Cardiac muscle cell (in vitro differentiated cells and primary cell): ENCODE measurements around the gene LECT2. TPM values are rescaled to one million over a fixed set of nuclear protein-coding genes. Genes with fewer than 3 reads are reported as not detected.

ENCODE experiments used
- DNase-seq, 2 donors: peaks; one replicate each; pipeline versions ENCODE4 v3.0.0 to v3.0.0-alpha.2; 2010 to 2017; ENCODE audit warnings: low read depth in 1 of 2, low spot score in 1 of 2
- H3K27ac ChIP-seq: fragments of 200-600 bp; sonication (generic); 2 replicates; pipeline ENCODE4 v1.5.1; 2016
- H3K27me3 ChIP-seq: fragments of 200-600 bp; sonication (generic); 2 replicates; pipeline ENCODE4 v1.6.0; 2016; ENCODE audit warnings: control low read depth
- H3K36me3 ChIP-seq: fragments of 200-600 bp; sonication (generic); 2 replicates; pipeline ENCODE4 v1.5.1; 2016; ENCODE audit warnings: control low read depth
- H3K4me1 ChIP-seq: fragments of 200-600 bp; sonication (generic); 2 replicates; pipeline ENCODE4 v1.8.1; 2017; ENCODE audit warnings: low read depth, mild to moderate bottlenecking, mixed run types
- H3K4me3 ChIP-seq: fragments of 200-600 bp; sonication (generic); 2 replicates; pipeline ENCODE4 v1.5.1; 2016; ENCODE audit warnings: mild to moderate bottlenecking
- H3K9me3 ChIP-seq: fragments of 200-600 bp; sonication (generic); 2 replicates; pipeline ENCODE4 v1.5.1; 2017; ENCODE audit warnings: low read depth, mild to moderate bottlenecking, control low read depth
- polyA plus RNA-seq: library from polyadenylated mRNA; unstranded; fragments of >200 nt; fragmentation: Nextera tagmentation; extraction: Ambion mirVana; gene quantifications from 2 replicates; pipeline ENCODE4 v1.2.1, GENCODE V29; 2016
- total RNA-seq: library from RNA; depleted of rRNA; stranded (reverse); fragments of >200 nt; gene quantifications from 2 replicates; pipeline ENCODE4 v1.2.3, GENCODE V29; 2016
- TF ChIP-seq, protein P1 (sequence below): IDR thresholded peaks from 2 replicates; pipeline ENCODE4 v1.5.1; 2012; ENCODE audit warnings: low read depth, mild to moderate bottlenecking, low read length

Gene LECT2
- total RNA-seq = not detected in 2 replicates
- not detected in 2 replicates for polyA plus RNA-seq

DNA sequence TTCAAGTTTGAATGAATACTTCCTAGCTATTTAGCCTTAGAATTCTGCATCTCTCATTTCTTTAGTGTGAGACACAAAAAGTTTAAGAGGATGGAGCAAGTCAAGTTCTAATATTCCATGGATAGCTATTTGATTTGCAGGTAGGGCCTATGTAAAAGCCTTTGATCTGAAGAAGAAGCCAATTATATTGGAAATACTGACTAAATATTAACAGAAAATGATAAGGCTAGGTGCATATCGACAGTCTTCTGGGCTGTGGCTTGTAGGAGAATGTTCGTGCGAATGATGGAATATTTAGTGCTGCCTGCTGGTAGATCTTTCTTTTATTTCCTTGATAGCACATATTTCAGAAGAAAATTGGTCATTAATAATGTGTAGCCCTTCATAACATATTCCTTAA is at the start of gene LECT2:
LECT2 (minus strand) TSS at position 85 of the 400 bp plus-strand sequence. CDS start 150 bp downstream, outside the sequence.
- Histone ChIP-seq H3K9me3 (no peaks in the 10 kb centered on the region), H3K27me3 (peaks cover 30% of the 10 kb centered on the region)
- TF ChIP-seq, protein P1, sequence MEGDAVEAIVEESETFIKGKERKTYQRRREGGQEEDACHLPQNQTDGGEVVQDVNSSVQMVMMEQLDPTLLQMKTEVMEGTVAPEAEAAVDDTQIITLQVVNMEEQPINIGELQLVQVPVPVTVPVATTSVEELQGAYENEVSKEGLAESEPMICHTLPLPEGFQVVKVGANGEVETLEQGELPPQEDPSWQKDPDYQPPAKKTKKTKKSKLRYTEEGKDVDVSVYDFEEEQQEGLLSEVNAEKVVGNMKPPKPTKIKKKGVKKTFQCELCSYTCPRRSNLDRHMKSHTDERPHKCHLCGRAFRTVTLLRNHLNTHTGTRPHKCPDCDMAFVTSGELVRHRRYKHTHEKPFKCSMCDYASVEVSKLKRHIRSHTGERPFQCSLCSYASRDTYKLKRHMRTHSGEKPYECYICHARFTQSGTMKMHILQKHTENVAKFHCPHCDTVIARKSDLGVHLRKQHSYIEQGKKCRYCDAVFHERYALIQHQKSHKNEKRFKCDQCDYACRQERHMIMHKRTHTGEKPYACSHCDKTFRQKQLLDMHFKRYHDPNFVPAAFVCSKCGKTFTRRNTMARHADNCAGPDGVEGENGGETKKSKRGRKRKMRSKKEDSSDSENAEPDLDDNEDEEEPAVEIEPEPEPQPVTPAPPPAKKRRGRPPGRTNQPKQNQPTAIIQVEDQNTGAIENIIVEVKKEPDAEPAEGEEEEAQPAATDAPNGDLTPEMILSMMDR = no peak

DNA sequence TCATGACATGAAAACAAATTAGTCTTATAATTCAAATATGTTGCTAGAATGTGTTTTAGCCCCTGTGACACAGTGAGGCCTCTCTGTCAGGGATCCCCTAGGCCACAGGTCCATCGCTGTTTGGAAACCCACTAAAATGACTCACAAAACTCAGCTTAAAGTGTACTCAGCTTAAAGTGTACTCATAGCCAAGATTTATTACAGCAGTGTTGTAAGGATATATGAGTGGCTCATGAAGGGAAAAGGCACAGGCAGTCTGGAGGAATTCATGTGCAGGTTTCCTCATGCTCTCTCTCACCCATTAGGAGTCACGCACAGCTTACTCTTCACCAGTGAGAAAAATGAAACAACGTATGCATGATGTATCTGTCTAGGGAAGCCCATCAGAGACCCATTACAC is 49.7 kb upstream of the LECT2 start:
- Histone ChIP-seq H3K27ac (no peak overlapping the region), H3K4me3 (no peak overlapping the region), H3K27me3 (no peaks in the 10 kb centered on the region), H3K36me3 (no peaks in the 10 kb centered on the region), H3K9me3 (no peaks in the 10 kb centered on the region), H3K4me1 (no peaks in the 10 kb centered on the region)
- no peak for DNase-seq
- TF ChIP-seq, protein P1 = no peak

More for the DNA sequence above, at the start of gene LECT2:
- no peaks in the 10 kb centered on the region for H3K36me3 ChIP-seq
- no peak for DNase-seq
- H3K4me3 ChIP-seq = no peak within 1 kb of the TSS
- no peak within 1 kb of the TSS for H3K27ac ChIP-seq
- H3K4me1 ChIP-seq = no peaks in the 10 kb centered on the region

DNA sequence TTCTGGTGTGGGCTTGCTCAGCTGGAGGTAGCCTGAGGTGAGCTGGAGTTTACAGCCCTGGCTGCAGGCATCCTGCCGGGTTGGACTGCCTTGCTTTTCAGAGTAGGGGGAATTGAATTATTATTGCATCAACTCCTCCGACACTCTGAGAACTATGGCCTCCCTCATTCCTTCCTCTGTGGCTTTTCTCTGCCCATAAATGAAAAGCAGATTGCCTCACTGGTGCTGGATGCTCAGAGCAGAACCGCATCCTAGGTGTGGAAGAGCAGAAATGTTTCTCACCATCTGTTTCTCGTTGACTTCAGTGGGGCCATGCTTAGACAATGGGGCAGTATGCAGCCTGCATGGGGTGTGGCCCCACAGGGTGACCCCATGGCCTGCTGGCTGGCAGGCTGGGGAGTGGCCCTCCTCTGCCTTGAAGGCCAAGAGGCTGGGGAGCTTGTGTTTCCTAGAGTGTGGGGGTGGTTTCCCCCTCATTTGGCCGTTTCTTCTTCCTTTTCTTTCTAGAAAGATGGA is 46.7 kb upstream of the LECT2 start:
- H3K27ac ChIP-seq = no peak overlapping the region
- H3K27me3 ChIP-seq = no peaks in the 10 kb centered on the region
- DNase-seq = peak in 1 of 2 donors; percentile 77
- H3K9me3 ChIP-seq = no peaks in the 10 kb centered on the region
- H3K4me3 ChIP-seq = no peak overlapping the region
- TF ChIP-seq, protein P1 = no peak
- H3K4me1 ChIP-seq = no peaks in the 10 kb centered on the region
- no peaks in the 10 kb centered on the region for H3K36me3 ChIP-seq

DNA sequence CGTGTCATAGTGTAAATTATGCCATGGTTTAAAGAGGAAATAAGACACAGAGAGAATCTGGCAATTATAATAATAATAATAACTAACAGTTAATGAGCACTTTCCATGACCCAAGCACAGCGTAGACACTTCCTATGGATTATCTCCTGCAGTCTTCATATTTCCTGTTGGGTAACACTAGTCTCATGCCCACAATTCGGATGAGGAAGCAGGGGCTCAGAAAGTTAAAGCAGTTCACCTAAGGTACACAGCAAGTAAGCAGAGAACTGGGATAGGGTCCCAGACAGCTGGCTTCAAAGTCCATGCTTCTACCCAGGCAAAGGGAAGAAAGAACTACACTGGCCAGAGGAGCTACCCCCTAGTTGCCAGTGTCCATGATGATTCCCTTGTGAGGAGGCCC is 46.1 kb upstream of the LECT2 start:
- H3K9me3 ChIP-seq = no peaks in the 10 kb centered on the region
- no peak overlapping the region for H3K27ac ChIP-seq

DNA sequence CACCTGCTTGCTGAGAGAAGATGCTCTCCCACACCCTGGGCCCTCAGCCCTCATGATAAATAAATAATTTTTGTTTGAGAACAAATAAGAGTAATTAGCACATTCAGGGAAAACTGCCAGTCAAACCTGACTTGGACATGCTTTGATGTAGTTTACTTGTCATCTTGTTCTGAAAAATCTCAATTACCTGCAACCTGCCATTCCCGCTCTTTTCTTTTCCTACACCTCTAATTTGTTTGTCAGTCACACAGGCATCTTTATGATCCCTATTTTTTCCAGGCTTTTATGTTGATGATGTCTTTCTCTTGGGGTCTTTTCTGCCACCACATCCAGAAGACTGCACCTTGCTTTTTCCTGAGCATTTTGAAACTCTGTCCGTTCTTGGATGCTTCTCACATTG is 45.4 kb upstream of the LECT2 start:
- H3K9me3 ChIP-seq = no peaks in the 10 kb centered on the region
- TF ChIP-seq, protein P1 = no peak
- H3K27ac ChIP-seq = no peak overlapping the region
- no peaks in the 10 kb centered on the region for H3K36me3 ChIP-seq
- no peak for DNase-seq
- H3K4me3 ChIP-seq = no peak overlapping the region
- H3K4me1 ChIP-seq = no peaks in the 10 kb centered on the region
- H3K27me3 ChIP-seq = peaks cover 3% of the 10 kb centered on the region

More for the DNA sequence above, 46.1 kb upstream of the LECT2 start:
- Histone ChIP-seq H3K36me3 (no peaks in the 10 kb centered on the region), H3K4me3 (no peak overlapping the region), H3K4me1 (no peaks in the 10 kb centered on the region), H3K27me3 (peaks cover under 1% of the 10 kb centered on the region)
- TF ChIP-seq, protein P1 = no peak
- DNase-seq = peak in 1 of 2 donors; percentile 51
